ENCODE measurements around the gene NRXN3.

- TF ChIP-seq EZH2phosphoT487 (IDR thresholded peaks at IDR 0.05; ENCODE audit: insufficient read depth, low read depth) (no peak), EZH2 (IDR thresholded peaks at IDR 0.05; ENCODE audit: insufficient read depth, poor library complexity, severe bottlenecking) (no peak)
These were observed 504.6 kb downstream of the NRXN3 start for GRCh38 chr14:78674820-78675219.
